Lung (tissue), 12 donors: ENCODE data around the gene HMGCS2. TPM values are rescaled to one million over a fixed set of nuclear protein-coding genes. Genes with fewer than 3 reads are reported as not detected.

Experiments
- ATAC-seq: fragments of 200-7000 bp; cut with Tn5 transposase; one replicate; pipeline ENCODE4 v1.9.1; 2020; ENCODE audit warnings: moderate number of reproducible peaks; ENCODE audit not compliant: insufficient read depth, low FRiP score
- DNase-seq, 3 donors: peaks; one replicate each; pipeline ENCODE4 v3.0.0-alpha.2; 2013 to 2017
- H3K27ac ChIP-seq, 2 donors: one replicate each; pipeline ENCODE4 v1.5.1; 2013; ENCODE audit warnings: mild to moderate bottlenecking in 2 of 2, moderate library complexity in 2 of 2, control low read depth in 1 of 2, inconsistent platforms in 1 of 2, low read depth in 1 of 2, low read length in 1 of 2
- H3K27me3 ChIP-seq, 3 donors: one replicate each; pipeline ENCODE4 v1.5.1; 2013; ENCODE audit warnings: low read length in 2 of 3; ENCODE audit not compliant: control insufficient read depth in 3 of 3, insufficient read depth in 3 of 3
- H3K36me3 ChIP-seq, 4 donors: one replicate each; pipeline ENCODE4 v1.5.1; 2013; ENCODE audit warnings: low read length in 4 of 4, mild to moderate bottlenecking in 1 of 4, moderate library complexity in 1 of 4; ENCODE audit not compliant: control insufficient read depth in 4 of 4, insufficient read depth in 4 of 4
- H3K4me1 ChIP-seq, 5 donors: one replicate each; pipeline ENCODE4 v1.5.1; 2013; ENCODE audit warnings: low read length in 5 of 5, mild to moderate bottlenecking in 2 of 5, moderate library complexity in 1 of 5; ENCODE audit not compliant: control insufficient read depth in 5 of 5, insufficient read depth in 5 of 5
- H3K4me3 ChIP-seq: one replicate; pipeline ENCODE4 v1.5.1; 2013; ENCODE audit warnings: mild to moderate bottlenecking, control low read depth, moderate library complexity
- H3K9ac ChIP-seq, 2 donors: one replicate each; pipeline ENCODE4 v1.5.1; 2013; ENCODE audit warnings: low read length in 2 of 2, control low read depth in 1 of 2; ENCODE audit not compliant: insufficient read depth in 1 of 2
- H3K9me3 ChIP-seq, 4 donors: one replicate each; pipeline ENCODE4 v1.5.1; 2013; ENCODE audit warnings: low read length in 3 of 4, mild to moderate bottlenecking in 1 of 4, moderate library complexity in 1 of 4; ENCODE audit not compliant: control insufficient read depth in 4 of 4, insufficient read depth in 3 of 4
- WGBS, 2 donors: extraction: QIAGEN DNeasy Blood & Tissue Kit; methylation state at CpG; one replicate each; pipeline ENCODE4 v1.1.7; 2013; 5-methylcytosine and 5-hydroxymethylcytosine counted together
- polyA plus RNA-seq, 2 donors: library from polyadenylated mRNA; stranded (reverse); fragments of 200-250 nt; gene quantifications; one replicate each; pipeline ENCODE4 v1.2.1, GENCODE V29; 2013
- total RNA-seq, 2 donors: library from RNA; depleted of rRNA in 1 of 2; stranded (reverse); fragments of >200 nt in 1 of 2; gene quantifications; one replicate each; pipeline ENCODE4 v1.2.1, GENCODE V29; 2014 to 2021
- TF ChIP-seq, protein P1 (sequence below): IDR thresholded peaks from 2 replicates; pipeline ENCODE4 v1.5.1; 2012; ENCODE audit warnings: mild to moderate bottlenecking; ENCODE audit errors: control extremely low read depth, extremely low read depth
- donor health status: control.
- donor health status: control.
- donor health status: Bipolar disorder and iron deficiency.
- donor health status: healthy.
- donor health status: DM: yes; HTN: yes; CAD: no.

HMGCS2 gene
- total and polyA plus RNA-seq, 4 donors: 0.28 to 4.2 (median 0.52) TPM; not detected in 1

DNA sequence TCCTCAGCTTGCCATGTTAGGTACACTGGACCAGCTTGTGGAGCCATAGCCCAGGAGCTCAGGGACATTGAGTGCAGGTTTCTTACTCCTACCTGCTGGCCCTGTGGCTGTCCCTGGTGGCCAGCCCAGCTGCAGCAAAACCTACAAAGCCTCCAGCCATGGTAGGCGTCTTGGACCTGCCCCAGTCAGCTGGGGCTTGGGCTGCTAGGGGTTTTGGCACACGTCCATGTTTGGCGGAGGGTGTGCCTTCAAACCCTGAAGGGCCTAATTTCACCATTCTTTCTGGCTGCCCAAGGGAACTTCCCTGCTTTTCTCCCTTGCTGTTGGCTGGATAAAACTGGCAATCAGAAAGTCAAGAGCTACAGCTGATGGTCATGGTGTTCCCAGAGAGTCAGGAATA, 25.4 kb downstream of the HMGCS2 start:
- TF ChIP-seq, protein P1, sequence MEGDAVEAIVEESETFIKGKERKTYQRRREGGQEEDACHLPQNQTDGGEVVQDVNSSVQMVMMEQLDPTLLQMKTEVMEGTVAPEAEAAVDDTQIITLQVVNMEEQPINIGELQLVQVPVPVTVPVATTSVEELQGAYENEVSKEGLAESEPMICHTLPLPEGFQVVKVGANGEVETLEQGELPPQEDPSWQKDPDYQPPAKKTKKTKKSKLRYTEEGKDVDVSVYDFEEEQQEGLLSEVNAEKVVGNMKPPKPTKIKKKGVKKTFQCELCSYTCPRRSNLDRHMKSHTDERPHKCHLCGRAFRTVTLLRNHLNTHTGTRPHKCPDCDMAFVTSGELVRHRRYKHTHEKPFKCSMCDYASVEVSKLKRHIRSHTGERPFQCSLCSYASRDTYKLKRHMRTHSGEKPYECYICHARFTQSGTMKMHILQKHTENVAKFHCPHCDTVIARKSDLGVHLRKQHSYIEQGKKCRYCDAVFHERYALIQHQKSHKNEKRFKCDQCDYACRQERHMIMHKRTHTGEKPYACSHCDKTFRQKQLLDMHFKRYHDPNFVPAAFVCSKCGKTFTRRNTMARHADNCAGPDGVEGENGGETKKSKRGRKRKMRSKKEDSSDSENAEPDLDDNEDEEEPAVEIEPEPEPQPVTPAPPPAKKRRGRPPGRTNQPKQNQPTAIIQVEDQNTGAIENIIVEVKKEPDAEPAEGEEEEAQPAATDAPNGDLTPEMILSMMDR: no peak
- H3K4me3 ChIP-seq: no peak overlapping the region
- H3K27me3 ChIP-seq: no peaks in the 10 kb centered on the region
- ATAC-seq: no peak
- H3K36me3 ChIP-seq: peaks cover 0 to 11% (median 2%) of the 10 kb centered on the region in 4 donors
- DNase-seq: no peak
- WGBS, 2 donors: 54 to 55% methylated on average over 3 of the region's 3 CpGs
- H3K4me1 ChIP-seq: peaks cover 0 to 8% (median 3%) of the 10 kb centered on the region in 5 donors
- H3K27ac ChIP-seq: no peak overlapping the region
- H3K9ac ChIP-seq: no peak overlapping the region
- no peaks in the 10 kb centered on the region for H3K9me3 ChIP-seq

- Histone ChIP-seq H3K27me3 (no peaks in the 10 kb centered on the region), H3K4me3 (no peak overlapping the region), H3K9me3 (no peaks in the 10 kb centered on the region), H3K9ac (no peak overlapping the region), H3K36me3 (peaks cover 0 to 11% (median 2%) of the 10 kb centered on the region in 4 donors), H3K27ac (no peak overlapping the region), H3K4me1 (peaks cover 0 to 8% (median 3%) of the 10 kb centered on the region in 5 donors)
- WGBS, 2 donors: 83 to 87% methylated on average over 7 of the region's 7 CpGs
- ATAC-seq: no peak
- DNase-seq: no peak
- TF ChIP-seq, protein P1: no peak
Measured at GRCh38 chr1:119742677-119743076, 26.0 kb downstream of the HMGCS2 start.

- 72 to 87% methylated on average over 7 of the region's 7 CpGs for whole genome bisulfite sequencing, 2 donors
- H3K9ac ChIP-seq: no peak overlapping the region
- H3K27ac ChIP-seq: no peak overlapping the region
- no peak for ATAC-seq
- peaks cover 0 to 8% (median 3%) of the 10 kb centered on the region in 5 donors for H3K4me1 ChIP-seq
- DNase-seq: no peak
- no peaks in the 10 kb centered on the region for H3K27me3 ChIP-seq
- H3K4me3 ChIP-seq: no peak overlapping the region
- TF ChIP-seq, protein P1: no peak
- no peaks in the 10 kb centered on the region for H3K9me3 ChIP-seq
- peaks cover 0 to 11% (median 2%) of the 10 kb centered on the region in 4 donors for H3K36me3 ChIP-seq
Measured at GRCh38 chr1:119742202-119742601, 26.5 kb downstream of the HMGCS2 start.
